ENCODE measurements around the gene VAV1. TPM values are rescaled to one million over a fixed set of nuclear protein-coding genes. Genes with fewer than 3 reads are reported as not detected.

VAV1 gene
- total and polyA plus RNA-seq, 2 donors (not counting 3 experiments of a cell fraction or from before 2014, with no cell fraction given), result not detected

DNA sequence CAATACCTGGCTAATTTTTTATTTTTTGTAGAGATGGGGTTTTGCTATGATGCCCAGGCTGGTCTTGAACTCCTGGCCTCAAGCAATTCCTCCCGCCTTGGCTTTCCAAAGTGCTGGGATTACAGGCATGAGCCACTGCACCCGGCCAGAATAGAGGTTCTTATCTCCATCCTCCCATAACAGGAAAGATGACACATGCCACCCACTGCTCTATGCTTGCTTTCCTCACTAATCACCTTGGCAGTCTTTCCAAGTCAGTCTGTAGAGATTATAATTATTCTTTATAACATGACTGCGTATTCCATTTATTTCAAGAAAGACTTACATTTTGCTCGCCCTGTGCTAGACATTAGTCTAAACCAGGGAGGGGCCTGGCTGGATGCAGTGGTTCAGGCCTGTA is 6.7 kb downstream of the VAV1 start:
- H2AFZ ChIP-seq (ENCODE audit: low read depth, low read length), result no peak overlapping the region
- DNase-seq (ENCODE audit: low read depth, low spot score), result no peak
- ChIA-PET CTCF (interaction anchor here (1.9 kb wide), 1 partner anchor 21 kb away, joined by 6 read pairs; no protein-coding TSS in a partner anchor), POLR2A (no interaction called here)
- no peaks in the 10 kb centered on the region for H3K27me3 ChIP-seq (ENCODE audit: control insufficient read depth in 2 of 2, insufficient read depth in 2 of 2, low read length in 2 of 2)
- no peaks in the 10 kb centered on the region for H3K9me3 ChIP-seq (replicated peaks; ENCODE audit: control insufficient read depth, insufficient read depth, low read length)
- no peaks in the 10 kb centered on the region for H3K9me1 ChIP-seq (replicated peaks; ENCODE audit: control insufficient read depth, extremely low read depth, insufficient read depth, low read length)
- H3K4me3 ChIP-seq (replicated peaks in 1 of 3; ENCODE audit: insufficient read depth in 1 of 3, low read depth in 1 of 3, low read length in 3 of 3), result no peak overlapping the region
- H4K20me1 ChIP-seq (replicated peaks; ENCODE audit: control insufficient read depth, extremely low read depth, insufficient read depth, low read length), result no peaks in the 10 kb centered on the region
- TF ChIP-seq POLR2A (IDR thresholded peaks at IDR 0.05; ENCODE audit: low read depth, low read length), result no peak
- TF ChIP-seq GATA2 (IDR thresholded peaks at IDR 0.05; ENCODE audit: insufficient read depth, insufficient read length, low read depth, low read length), result no peak
- TF ChIP-seq FOS (IDR thresholded peaks at IDR 0.05; ENCODE audit: borderline replicate concordance, insufficient read depth, low read length), result no peak
- TF ChIP-seq POLR2AphosphoS5 (IDR thresholded peaks at IDR 0.05; ENCODE audit: insufficient read depth, low read depth, low read length), result no peak
- no peak for TF ChIP-seq JUN (IDR thresholded peaks at IDR 0.05; ENCODE audit: borderline replicate concordance, insufficient read depth, insufficient read length, low read depth)
- TF ChIP-seq MYC (IDR thresholded peaks at IDR 0.05; ENCODE audit: low read depth, low read length), result no peak
- TF ChIP-seq EZH2 (IDR thresholded peaks at IDR 0.05; ENCODE audit: borderline replicate concordance, low read depth, low read length, severe bottlenecking), result no peak
- TF ChIP-seq, protein P1, sequence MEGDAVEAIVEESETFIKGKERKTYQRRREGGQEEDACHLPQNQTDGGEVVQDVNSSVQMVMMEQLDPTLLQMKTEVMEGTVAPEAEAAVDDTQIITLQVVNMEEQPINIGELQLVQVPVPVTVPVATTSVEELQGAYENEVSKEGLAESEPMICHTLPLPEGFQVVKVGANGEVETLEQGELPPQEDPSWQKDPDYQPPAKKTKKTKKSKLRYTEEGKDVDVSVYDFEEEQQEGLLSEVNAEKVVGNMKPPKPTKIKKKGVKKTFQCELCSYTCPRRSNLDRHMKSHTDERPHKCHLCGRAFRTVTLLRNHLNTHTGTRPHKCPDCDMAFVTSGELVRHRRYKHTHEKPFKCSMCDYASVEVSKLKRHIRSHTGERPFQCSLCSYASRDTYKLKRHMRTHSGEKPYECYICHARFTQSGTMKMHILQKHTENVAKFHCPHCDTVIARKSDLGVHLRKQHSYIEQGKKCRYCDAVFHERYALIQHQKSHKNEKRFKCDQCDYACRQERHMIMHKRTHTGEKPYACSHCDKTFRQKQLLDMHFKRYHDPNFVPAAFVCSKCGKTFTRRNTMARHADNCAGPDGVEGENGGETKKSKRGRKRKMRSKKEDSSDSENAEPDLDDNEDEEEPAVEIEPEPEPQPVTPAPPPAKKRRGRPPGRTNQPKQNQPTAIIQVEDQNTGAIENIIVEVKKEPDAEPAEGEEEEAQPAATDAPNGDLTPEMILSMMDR (IDR thresholded peaks at IDR 0.05; ENCODE audit: extremely low read depth in 1 of 2, insufficient read depth in 1 of 2, low read depth in 1 of 2, low read length in 2 of 2), result no peak
- no peak for TF ChIP-seq MAX (IDR thresholded peaks at IDR 0.05; ENCODE audit: insufficient read depth, insufficient read length)
- intact Hi-C loops (cut with micrococcal nuclease) (no loop called here), dilution Hi-C loops (cut with MboI; ENCODE audit: extremely low pct_ligation_motif_present, low sequenced_read_pairs) (no loop called here)
- no peak overlapping the region for H3K27ac ChIP-seq (ENCODE audit: insufficient read depth, low read depth, low read length)
- H3K4me1 ChIP-seq (ENCODE audit: control insufficient read depth, extremely low read depth, insufficient read depth, low read length), result no peaks in the 10 kb centered on the region
- no peak overlapping the region for H3K9ac ChIP-seq (replicated peaks; ENCODE audit: extremely low read depth, insufficient read depth, low read length)
- no peaks in the 10 kb centered on the region for H3K36me3 ChIP-seq (ENCODE audit: control insufficient read depth in 2 of 2, extremely low read depth in 1 of 2, insufficient read depth in 2 of 2, low read length in 2 of 2)
- BruUV-seq (replicated peaks), result no TSS peak
- no peaks in the 10 kb centered on the region for H3K79me2 ChIP-seq (ENCODE audit: control insufficient read depth, insufficient read depth, low read length)
- no peak for FAIRE-seq
- H3K4me2 ChIP-seq (ENCODE audit: insufficient read depth, low read length), result no peak overlapping the region
